Osteoblast (primary cell): ENCODE results near the gene ADCY10. TPM values are rescaled to one million over a fixed set of nuclear protein-coding genes. Genes with fewer than 3 reads are reported as not detected.
"Not testable (repeated sequence)": the region's sequence is repeated elsewhere in the genome, so short reads cannot be mapped to it uniquely, and the experiment has no call there.

Source experiments
- DNase-seq: peaks from one replicate; pipeline ENCODE4 v3.0.0; 2011; ENCODE audit warnings: low spot score, mixed read lengths; ENCODE audit not compliant: insufficient read length; ENCODE audit errors: missing footprints
- H2AFZ ChIP-seq: 2 replicates; pipeline ENCODE4 v1.6.0; 2011; ENCODE audit warnings: mild to moderate bottlenecking, low read length
- H3K27ac ChIP-seq: 2 replicates; pipeline ENCODE4 v1.5.1; 2011; ENCODE audit warnings: mild to moderate bottlenecking, low read depth, low read length, moderate library complexity
- H3K27me3 ChIP-seq: 2 replicates; pipeline ENCODE4 v1.6.0; 2012; ENCODE audit warnings: mild to moderate bottlenecking, control low read depth, inconsistent platforms, low read length, moderate library complexity; ENCODE audit not compliant: insufficient read depth
- H3K36me3 ChIP-seq: 2 replicates; pipeline ENCODE4 v1.5.1; 2011; ENCODE audit warnings: mild to moderate bottlenecking, low read length, control low read depth, moderate library complexity; ENCODE audit not compliant: insufficient read depth
- H3K4me1 ChIP-seq: 2 replicates; pipeline ENCODE4 v1.5.1; 2011; ENCODE audit warnings: mild to moderate bottlenecking, low read length, control low read depth, moderate library complexity; ENCODE audit not compliant: insufficient read depth
- H3K4me2 ChIP-seq: 2 replicates; pipeline ENCODE4 v1.6.0; 2011; ENCODE audit warnings: mild to moderate bottlenecking, low read length; ENCODE audit not compliant: insufficient read depth
- H3K4me3 ChIP-seq: fragments of 200-600 bp; sonication (generic); 3 replicates; pipeline ENCODE4 v1.5.1; 2012; ENCODE audit warnings: mild to moderate bottlenecking, low read length, inconsistent platforms; ENCODE audit not compliant: insufficient read depth
- H3K79me2 ChIP-seq: 2 replicates; pipeline ENCODE4 v1.6.0; 2012; ENCODE audit warnings: mild to moderate bottlenecking, low read length, control low read depth, inconsistent platforms; ENCODE audit not compliant: insufficient read depth
- H3K9me3 ChIP-seq: 2 replicates; pipeline ENCODE4 v1.5.1; 2011; ENCODE audit warnings: low read depth, low read length, control low read depth
- H4K20me1 ChIP-seq: 2 replicates; pipeline ENCODE4 v1.6.0; 2012; ENCODE audit warnings: mild to moderate bottlenecking, low read length, control low read depth; ENCODE audit not compliant: insufficient read depth
- CTCF ChIP-seq: IDR thresholded peaks from 2 replicates; pipeline ENCODE4 v1.5.1; 2011; ENCODE audit warnings: mild to moderate bottlenecking, low read depth, low read length, moderate library complexity; ENCODE audit errors: extremely low read depth
- total RNA-seq: library from RNA; depleted of rRNA; stranded (reverse); fragments of >200 nt; gene quantifications from 2 replicates; pipeline ENCODE4 v1.2.3, GENCODE V29; 2012

The ADCY10 gene
- total RNA-seq, 1 donor = 0.36 TPM

GRCh38 chr1:167865804-167866308, 48.1 kb downstream of the ADCY10 start:
- H3K4me2 ChIP-seq, H3K4me3 ChIP-seq, H2AFZ ChIP-seq, H3K27me3 ChIP-seq, H3K9me3 ChIP-seq, DNase-seq, H3K27ac ChIP-seq, H3K79me2 ChIP-seq, H4K20me1 ChIP-seq, H3K36me3 ChIP-seq: not testable (repeated sequence)
- H3K4me1 ChIP-seq = peaks cover 12% of the 10 kb centered on the region

GRCh38 chr1:167865193-167865592, 48.7 kb downstream of the ADCY10 start:
- H3K4me3 ChIP-seq, DNase-seq, H3K9me3 ChIP-seq, H3K79me2 ChIP-seq, H3K36me3 ChIP-seq, H4K20me1 ChIP-seq, H2AFZ ChIP-seq, H3K27me3 ChIP-seq, H3K4me2 ChIP-seq, H3K27ac ChIP-seq: not testable (repeated sequence)
- H3K4me1 ChIP-seq = peaks cover 12% of the 10 kb centered on the region

- TF ChIP-seq CTCF = no peak
- no peak overlapping the region for H3K27ac ChIP-seq
- peaks cover 12% of the 10 kb centered on the region for H3K4me1 ChIP-seq
- H3K27me3 ChIP-seq = no peaks in the 10 kb centered on the region
- no peaks in the 10 kb centered on the region for H3K79me2 ChIP-seq
- H2AFZ ChIP-seq = no peak overlapping the region
- no peaks in the 10 kb centered on the region for H4K20me1 ChIP-seq
- DNase-seq = no peak
- no peaks in the 10 kb centered on the region for H3K9me3 ChIP-seq
- no peak overlapping the region for H3K4me3 ChIP-seq
- H3K4me2 ChIP-seq = no peak overlapping the region
- H3K36me3 ChIP-seq = no peaks in the 10 kb centered on the region
These were observed 49.4 kb downstream of the ADCY10 start for GRCh38 chr1:167864392-167865032.

- Histone ChIP-seq H3K27me3 (no peaks in the 10 kb centered on the region), H3K36me3 (no peaks in the 10 kb centered on the region), H3K4me2 (no peak overlapping the region), H3K27ac (no peak overlapping the region), H3K4me1 (peaks cover 12% of the 10 kb centered on the region), H3K9me3 (no peaks in the 10 kb centered on the region), H3K79me2 (no peaks in the 10 kb centered on the region), H2AFZ (no peak overlapping the region), H3K4me3 (no peak overlapping the region), H4K20me1 (no peaks in the 10 kb centered on the region)
- no peak for TF ChIP-seq CTCF
- no peak for DNase-seq
These were observed 50.0 kb downstream of the ADCY10 start for GRCh38 chr1:167863921-167864279.

- H3K36me3 ChIP-seq, H3K27me3 ChIP-seq, H3K4me2 ChIP-seq, H3K9me3 ChIP-seq, DNase-seq, H3K27ac ChIP-seq, H4K20me1 ChIP-seq, H2AFZ ChIP-seq, H3K4me3 ChIP-seq, H3K79me2 ChIP-seq: not testable (repeated sequence)
- H3K4me1 ChIP-seq = peaks cover 12% of the 10 kb centered on the region
These were observed 50.6 kb downstream of the ADCY10 start for GRCh38 chr1:167863191-167863920.
